Activated naive CD4-positive, alpha-beta T cell (primary cell): ENCODE data around the gene TTC29.
"Not testable (repeated sequence)": the region's sequence is repeated elsewhere in the genome, so short reads cannot be mapped to it uniquely, and the experiment has no call there.

ENCODE experiments used
- DNase-seq, 4 experiments: peaks; one replicate each; lab custom pipeline; 2025; lab: John Stamatoyannopoulos, UW

The TTC29 gene

GRCh38 chr4:146855761-146856160, 89.9 kb downstream of the TTC29 start:
- DNase-seq, result no peak

GRCh38 chr4:146852360-146852759, 93.3 kb downstream of the TTC29 start:
- DNase-seq, result no peak

- no peak for DNase-seq
Observed at GRCh38 chr4:146847345-146847744, 98.3 kb downstream of the TTC29 start.

DNA sequence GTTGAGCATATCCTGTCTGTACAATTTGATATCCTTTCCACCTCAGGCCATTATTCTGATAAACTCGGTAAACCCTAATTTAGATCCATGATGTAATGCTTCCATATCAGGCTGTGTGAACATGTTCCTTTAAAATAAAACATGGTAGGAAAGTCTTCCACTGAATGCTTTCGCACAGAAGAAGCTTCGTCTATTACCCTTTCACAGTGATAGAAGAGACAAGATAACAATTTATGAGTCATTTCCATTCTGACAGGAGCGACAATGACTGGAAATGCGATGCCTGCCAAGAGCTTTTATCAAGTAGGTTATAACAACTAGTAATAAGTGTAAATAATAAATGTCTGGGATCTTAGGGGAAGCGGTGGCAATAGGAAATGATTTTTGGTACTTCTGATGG, 98.8 kb downstream of the TTC29 start:
- no peak for DNase-seq

DNA sequence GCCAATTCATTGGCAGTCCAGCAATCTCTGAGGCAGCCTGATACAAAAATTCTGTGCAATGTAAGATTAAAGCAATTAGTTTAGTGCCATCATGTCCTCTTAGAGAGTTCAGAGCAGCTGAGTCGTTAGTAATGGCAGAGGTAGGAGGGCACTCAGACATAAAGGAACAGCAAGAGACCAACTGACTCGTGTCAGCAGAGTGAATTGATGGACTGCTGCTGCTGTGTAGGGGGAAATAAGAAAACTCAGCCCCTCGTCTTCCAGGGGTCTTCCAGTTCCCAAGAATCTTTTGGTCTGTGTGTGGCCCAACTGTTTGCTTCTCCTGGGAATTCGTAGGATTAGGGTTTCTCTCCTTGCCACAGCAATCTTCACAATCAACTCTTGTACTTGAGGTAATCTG, 100.9 kb downstream of the TTC29 start:
- DNase-seq, result no peak

GRCh38 chr4:146842876-146843275, 102.8 kb downstream of the TTC29 start:
- no peak for DNase-seq

DNA sequence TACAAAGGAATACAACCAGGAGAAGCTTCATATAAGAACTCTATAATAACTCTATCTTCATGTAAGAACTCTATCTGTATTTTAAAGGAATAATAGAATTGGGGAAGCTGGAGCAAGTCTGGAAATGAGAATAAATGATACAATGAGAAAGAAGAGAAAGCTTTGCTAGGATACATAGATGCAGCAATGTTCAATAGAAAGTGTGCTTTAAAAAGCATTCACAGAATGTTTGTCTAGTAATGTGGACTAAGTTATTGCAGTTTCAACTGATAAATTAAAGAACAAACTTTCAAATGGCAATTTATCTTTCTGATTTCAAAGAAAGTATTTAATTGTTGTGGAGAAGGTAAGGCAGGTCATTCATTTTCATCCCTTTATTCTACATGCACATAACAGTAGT, 104.9 kb downstream of the TTC29 start:
- no peak for DNase-seq

GRCh38 chr4:146835096-146835495, 110.6 kb downstream of the TTC29 start:
- no peak for DNase-seq

DNA sequence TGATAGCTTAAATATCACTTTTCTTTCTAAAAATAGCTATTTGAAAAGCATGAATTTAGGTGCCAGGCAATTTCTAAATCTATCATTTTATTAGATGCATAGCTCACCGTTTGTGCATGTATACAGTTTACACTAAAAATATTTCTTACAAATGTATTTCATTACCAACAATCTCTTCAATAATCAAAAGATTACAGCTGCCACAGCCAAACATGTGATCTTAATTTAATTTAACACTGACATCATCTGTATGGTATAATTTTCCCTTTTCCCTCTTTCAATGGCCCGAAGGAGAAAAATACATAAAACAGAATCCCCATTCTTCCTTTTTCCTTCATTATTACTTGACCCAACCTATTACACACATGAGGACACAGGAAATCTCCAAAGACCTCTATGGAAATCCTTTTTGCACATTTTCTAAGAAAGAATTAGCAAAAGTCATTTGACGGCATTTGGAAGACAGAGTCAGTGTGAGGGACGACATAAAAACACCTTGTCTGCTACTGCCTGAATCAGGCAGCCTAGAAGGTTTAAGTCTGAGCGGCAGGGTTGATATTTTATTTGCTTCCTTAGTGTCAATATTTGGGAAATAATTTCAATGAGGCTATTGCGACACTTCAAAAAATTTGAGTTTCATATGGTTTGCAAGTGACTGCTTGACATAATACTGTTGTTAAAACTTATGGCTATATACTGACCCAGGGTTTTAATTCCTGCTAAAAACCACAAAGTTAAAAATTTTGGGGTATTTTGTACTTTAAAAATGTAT, 111.2 kb downstream of the TTC29 start:
- DNase-seq, result no peak

DNA sequence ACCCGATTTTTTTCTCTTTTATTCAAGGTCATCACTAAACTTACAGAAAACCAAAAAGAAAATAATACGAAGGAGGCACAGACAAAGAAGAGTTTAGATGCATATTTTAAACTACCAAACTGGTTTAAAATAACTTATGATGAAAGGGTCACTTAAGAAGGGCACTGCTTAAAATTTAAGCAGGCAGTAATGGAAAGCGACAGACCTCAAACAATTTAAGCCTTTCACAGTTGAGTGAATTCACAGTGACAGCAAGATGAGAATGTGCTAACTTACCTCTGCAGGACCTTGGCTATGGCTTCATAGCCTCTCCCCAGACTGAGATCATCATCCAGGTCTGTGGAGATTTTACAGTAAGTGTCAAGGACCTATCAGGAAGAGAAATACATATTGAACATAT, 112.1 kb downstream of the TTC29 start:
- no peak for DNase-seq

DNA sequence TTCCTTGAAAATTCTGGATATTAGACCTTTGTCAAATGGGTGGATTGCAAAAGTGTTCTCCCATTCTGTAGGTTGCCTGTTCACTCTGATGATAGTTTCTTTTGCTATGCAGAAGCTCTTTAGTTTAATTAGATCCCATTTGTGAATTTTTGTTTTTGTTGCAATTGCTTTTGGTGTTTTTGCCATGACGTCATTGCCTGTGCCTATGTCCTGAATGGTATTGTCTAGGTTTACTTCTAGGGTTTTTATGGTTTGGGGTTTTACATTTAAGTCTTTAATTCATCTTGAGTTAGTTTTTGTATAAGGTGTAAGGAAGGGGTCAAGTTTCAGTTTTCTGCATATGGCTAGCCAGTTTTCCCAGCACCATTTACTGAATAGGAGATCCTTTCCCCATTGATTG, 122.7 kb downstream of the TTC29 start:
- not testable (repeated sequence) for DNase-seq

DNA sequence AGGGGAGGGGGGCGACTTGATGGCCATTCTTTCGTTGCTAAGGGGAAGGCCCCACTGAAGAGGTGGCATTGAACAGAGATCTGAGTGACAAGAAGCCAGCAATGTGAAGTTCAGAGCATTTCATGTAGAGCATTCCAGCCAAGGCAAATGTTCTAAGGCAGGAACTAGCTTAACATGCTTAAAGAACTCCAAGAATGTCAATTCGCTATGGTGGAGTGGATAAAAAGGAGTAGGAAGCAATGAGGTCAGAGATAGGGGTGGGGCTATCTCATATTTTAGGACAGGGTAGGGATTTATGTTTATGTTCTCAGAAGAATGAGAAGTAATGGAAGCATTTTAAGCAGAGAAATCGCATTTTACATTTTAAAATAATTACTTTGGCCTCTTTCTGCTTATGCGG, 130.9 kb downstream of the TTC29 start:
- DNase-seq, result no peak

GRCh38 chr4:146795711-146796110, 150.0 kb downstream of the TTC29 start:
- DNase-seq, result no peak

DNA sequence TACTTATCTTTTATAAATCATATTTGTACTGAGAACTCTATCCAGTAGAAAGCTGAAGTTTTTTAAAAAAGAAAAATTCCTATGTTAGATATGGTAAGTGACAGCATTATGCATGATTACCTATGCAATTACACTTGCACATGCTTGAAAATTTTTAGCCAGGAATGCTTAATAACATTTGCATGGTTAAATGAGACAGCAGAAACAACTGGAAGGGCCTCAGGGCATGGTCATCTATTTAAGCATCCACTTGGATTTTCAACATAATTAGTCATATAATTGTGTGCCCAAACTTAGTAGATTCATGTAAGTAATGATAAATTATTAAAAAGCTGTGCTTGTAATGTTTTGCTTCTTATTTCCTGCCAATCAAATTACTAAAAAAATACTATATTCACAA, 151.9 kb downstream of the TTC29 start:
- no peak for DNase-seq

- DNase-seq, result no peak
Observed at GRCh38 chr4:146791439-146791838, 154.2 kb downstream of the TTC29 start.

GRCh38 chr4:146790515-146790914, 155.1 kb downstream of the TTC29 start:
- DNase-seq, result no peak

DNA sequence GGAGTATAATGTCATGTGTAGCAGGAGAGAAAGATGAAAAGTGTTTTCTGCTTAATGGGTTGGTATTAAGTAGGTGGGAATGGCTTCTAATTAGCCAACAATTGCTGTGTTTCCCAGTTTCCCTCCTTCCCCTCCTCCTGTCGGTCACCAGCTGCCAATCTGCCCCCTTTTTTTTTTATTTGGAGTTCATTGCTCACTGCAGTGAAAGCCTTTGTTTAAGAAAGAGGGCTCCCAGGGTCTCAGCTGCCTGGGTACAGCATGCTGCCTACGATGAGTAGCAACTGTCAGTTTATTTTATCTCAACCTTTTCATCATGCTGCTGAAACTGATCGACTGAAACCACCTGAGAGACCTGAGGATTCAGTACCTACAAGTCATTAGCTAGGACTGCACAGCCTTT, 157.9 kb downstream of the TTC29 start:
- DNase-seq, result no peak

DNA sequence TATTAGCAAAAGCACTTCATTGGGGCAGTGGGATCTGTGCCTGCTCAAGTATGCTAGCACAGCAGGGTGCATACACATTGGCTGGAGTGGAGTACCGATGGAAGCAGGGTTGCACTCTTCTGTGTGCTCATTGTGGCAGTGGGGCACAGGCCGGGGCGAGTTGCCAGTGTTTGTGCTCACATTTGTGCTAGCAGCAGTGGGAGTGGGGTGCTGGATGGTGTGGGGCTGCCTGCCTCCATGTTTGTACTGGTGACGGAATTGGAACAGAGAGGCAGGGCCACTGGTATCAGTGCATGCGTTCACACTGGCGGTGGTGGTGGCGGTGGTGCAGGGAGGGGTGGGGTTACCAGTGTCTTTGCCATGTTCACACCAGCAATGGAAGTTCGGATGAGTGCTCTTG, 169.0 kb downstream of the TTC29 start:
- no peak for DNase-seq

DNA sequence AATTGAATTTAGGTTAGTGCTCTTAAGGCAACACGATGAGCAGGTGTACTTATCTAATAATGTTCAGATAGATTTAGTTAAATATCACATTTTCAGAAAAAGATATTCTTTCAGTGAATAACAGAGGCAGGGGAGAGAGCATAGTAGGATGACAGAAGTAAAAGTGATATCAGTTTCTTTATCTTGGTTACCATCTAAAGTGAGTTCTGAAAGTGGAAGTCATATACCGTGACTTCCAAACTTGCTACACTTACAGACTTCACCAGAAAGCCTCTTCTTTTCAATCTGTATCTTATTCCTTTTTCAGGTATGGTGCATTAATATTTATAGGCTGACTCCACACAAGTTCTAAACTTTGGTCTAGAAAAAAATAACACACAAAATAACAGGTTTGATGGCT, 182.1 kb downstream of the TTC29 start:
- DNase-seq, result no peak

DNA sequence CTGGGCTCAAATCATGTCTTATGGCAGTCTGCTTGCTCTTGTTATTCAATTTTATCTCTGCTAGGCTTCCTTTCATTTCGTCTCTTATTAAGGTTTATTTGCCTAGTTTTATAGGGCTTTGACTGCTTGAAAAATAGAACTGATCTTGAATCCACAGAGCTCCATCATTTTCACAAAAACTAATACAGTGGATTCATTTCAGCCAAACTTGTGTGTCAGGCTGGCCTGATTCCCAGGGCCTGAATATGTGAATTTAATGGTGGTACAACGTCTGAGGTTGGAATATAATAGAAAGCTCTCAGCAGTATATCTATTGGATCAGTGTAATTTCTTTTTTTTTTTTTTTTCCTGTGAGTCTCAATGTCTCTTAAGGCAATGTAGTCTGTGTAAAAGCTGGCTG, 183.6 kb downstream of the TTC29 start:
- no peak for DNase-seq

GRCh38 chr4:146742416-146742815, 203.2 kb downstream of the TTC29 start:
- no peak for DNase-seq

- no peak for DNase-seq
Observed at GRCh38 chr4:146739182-146739581, 206.5 kb downstream of the TTC29 start.

DNA sequence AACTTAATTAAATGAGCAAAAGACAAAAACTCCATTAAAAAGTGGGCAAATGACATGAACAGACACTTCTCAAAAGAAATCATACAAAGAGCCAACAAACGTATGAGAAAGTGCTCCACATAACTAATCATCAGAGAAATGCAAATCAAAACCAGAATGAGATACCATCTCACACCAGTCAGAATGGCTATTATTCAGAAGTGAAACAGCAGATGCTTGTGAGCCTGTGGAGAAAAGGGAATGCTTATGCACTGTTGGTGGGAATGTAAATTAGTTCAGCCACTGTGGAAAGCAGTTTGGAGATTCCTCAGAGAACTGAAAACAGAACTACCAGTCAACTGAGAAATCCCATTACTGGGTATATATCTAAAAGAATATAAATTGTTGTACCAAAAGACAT, 222.1 kb downstream of the TTC29 start:
- DNase-seq, result not testable (repeated sequence)

- no peak for DNase-seq
Observed at GRCh38 chr4:146709956-146710355, 235.7 kb downstream of the TTC29 start.
